NCI-H82 treated with DMSO at 0.1 percent for 48 hours (cell line): ENCODE results near the gene FANCC.

Source experiments
- DNase-seq: peaks from one replicate; lab custom pipeline; 2025; ENCODE audit not compliant: unreplicated experiment; lab: John Stamatoyannopoulos, UW

FANCC gene

DNA sequence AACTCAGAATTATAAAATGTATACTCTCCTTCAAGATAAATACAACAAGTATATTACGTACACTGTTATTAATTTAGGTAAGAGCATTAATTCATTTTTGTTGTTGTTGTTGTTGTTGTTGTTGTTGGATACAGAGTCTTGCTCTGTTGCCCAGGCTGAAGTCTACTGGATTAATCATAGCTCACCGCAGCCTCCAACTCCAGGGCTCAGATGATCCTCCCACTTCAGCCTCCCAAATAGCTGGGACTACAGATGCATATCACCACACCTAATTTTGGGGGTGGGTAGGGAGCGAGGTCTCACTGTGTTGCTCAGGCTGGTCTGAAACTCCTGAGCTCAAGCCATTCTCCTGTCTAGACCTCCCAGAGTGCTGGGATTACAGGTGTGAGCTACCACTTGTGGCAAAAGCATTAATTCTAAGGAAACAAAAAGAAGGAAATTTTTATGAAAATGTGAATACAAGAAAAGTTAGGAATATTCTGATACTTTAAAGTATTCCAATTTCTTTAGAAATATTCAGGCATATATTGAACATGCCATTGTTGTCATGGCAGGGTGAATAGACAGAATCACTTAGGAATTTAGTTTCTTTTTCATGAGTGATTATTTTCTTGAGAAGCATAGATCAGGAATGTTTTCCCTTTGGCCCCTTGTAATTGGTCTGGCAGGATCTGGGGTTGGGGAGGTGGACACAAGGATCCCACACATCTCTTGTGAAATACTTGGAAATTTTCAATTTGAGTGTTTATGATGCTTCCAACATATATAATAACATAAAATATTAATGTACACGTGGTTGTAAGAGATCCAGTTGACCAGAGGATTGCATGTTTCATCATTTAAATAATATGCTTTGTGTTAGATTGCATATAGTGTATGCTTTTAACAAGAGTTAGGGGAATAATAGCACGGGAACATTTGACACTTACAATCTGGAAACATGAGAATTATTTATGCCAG lies 263.6 kb downstream of the FANCC start:
- DNase-seq, result no peak

DNA sequence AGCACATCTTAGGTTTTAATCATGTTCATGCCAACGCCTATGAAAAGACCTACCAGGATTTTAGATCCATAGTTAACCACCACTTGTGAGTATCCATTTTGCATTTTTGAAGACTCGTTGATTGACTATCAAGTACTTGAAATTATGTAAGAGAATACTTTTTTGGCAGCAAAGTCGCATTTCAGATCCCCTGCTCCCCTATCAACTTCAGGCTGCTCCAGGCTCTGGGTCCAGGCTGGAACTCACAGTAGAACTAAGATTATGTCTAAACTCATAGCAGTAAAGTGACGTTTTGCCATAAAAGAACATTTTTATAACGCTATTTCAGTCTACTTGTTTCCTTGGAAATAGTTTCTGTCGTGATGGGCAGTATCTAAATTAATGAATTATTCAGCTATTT lies 267.7 kb downstream of the FANCC start:
- no peak for DNase-seq
